OCI-LY7 (cell line): ENCODE measurements around the gene OGDH. TPM values are rescaled to one million over a fixed set of nuclear protein-coding genes. Genes with fewer than 3 reads are reported as not detected.

Experiments used
- BruUV-seq: library from RNA; stranded (reverse); fragments of 400-500 nt; replicated peaks from 2 replicates; lab custom pipeline; 2021; lab: Mats Ljungman, UMichigan
- CTCF ChIA-PET: fragments of 300-600 bp; sonication (Branson Sonifier 250); formaldehyde crosslinking; loops from one replicate; lab custom pipeline; 2022; ENCODE audit warnings: antibody characterized with exemption; ENCODE audit not compliant: unreplicated experiment; lab: Charles Lee
- POLR2A ChIA-PET: fragments of 300-600 bp; sonication (Branson Sonifier 250); formaldehyde crosslinking; loops from one replicate; lab custom pipeline; 2022; ENCODE audit warnings: antibody characterized with exemption; lab: Charles Lee
- DNase-seq: peaks from one replicate; pipeline ENCODE4 v3.0.0-alpha.2; 2015; ENCODE audit warnings: low spot score
- H2AFZ ChIP-seq: fragments of 200-600 bp; sonication (generic), shearing (Covaris generic); 2 replicates; pipeline ENCODE4 v1.6.1; 2014; ENCODE audit warnings: mild to moderate bottlenecking, antibody characterized with exemption, low read length, moderate library complexity
- H3K27ac ChIP-seq: fragments of 200-600 bp; sonication (generic); 2 replicates; pipeline ENCODE4 v1.5.1; 2014; ENCODE audit warnings: mixed run types, low read depth, mild to moderate bottlenecking, moderate library complexity, low read length, inconsistent platforms; ENCODE audit not compliant: poor library complexity, severe bottlenecking
- H3K36me3 ChIP-seq: fragments of 200-600 bp; sonication (generic); 2 replicates; pipeline ENCODE4 v1.6.1; 2014; ENCODE audit warnings: mild to moderate bottlenecking, antibody characterized with exemption, low read length, moderate library complexity, mixed read lengths; ENCODE audit not compliant: insufficient read depth
- H3K4me1 ChIP-seq: fragments of 200-600 bp; sonication (generic); 2 replicates; pipeline ENCODE4 v1.5.1; 2014; ENCODE audit warnings: mild to moderate bottlenecking, low read length; ENCODE audit not compliant: insufficient read depth, poor library complexity, severe bottlenecking
- H3K4me2 ChIP-seq: fragments of 200-600 bp; sonication (generic); 2 replicates; pipeline ENCODE4 v1.6.1; 2014; ENCODE audit warnings: mild to moderate bottlenecking, low read length
- H3K4me3 ChIP-seq: fragments of 200-600 bp; sonication (generic); 2 replicates; pipeline ENCODE4 v1.5.1; 2014; ENCODE audit warnings: mild to moderate bottlenecking, low read depth, low read length; ENCODE audit not compliant: poor library complexity, severe bottlenecking
- H3K79me2 ChIP-seq: fragments of 200-600 bp; sonication (generic); 2 replicates; pipeline ENCODE4 v1.6.1; 2016; ENCODE audit warnings: low read depth, mild to moderate bottlenecking, low read length, moderate library complexity, mixed read lengths; ENCODE audit not compliant: insufficient read depth
- H3K9me2 ChIP-seq: fragments of 200-600 bp; sonication (generic); 2 replicates; pipeline ENCODE4 v1.6.1; 2016; ENCODE audit warnings: mild to moderate bottlenecking, low read length, mixed read lengths; ENCODE audit not compliant: insufficient read depth
- H3K9me3 ChIP-seq: fragments of 200-600 bp; sonication (generic); 2 replicates; pipeline ENCODE4 v1.6.1; 2014; ENCODE audit warnings: mild to moderate bottlenecking, mixed run types, low read length, mixed read lengths
- H4K20me1 ChIP-seq: fragments of 200-600 bp; sonication (generic); 2 replicates; pipeline ENCODE4 v1.6.1; 2014; ENCODE audit warnings: mild to moderate bottlenecking, antibody characterized with exemption, low read length, moderate library complexity, mixed read lengths; ENCODE audit not compliant: insufficient read depth
- EZH2phosphoT487 ChIP-seq: fragments of 200-600 bp; sonication (generic); IDR thresholded peaks from 2 replicates; pipeline ENCODE4 v1.6.1; 2018; ENCODE audit warnings: low read depth, borderline replicate concordance, mild to moderate bottlenecking, mixed run types, antibody characterized with exemption, low read length, moderate library complexity, mixed read lengths
- intact Hi-C: fragments of 100-400 bp; cut with micrococcal nuclease; formaldehyde crosslinking; loops from one replicate; pipeline ENCODE4 v1.10.0; 2022; ENCODE audit not compliant: unreplicated experiment
- total RNA-seq, 2 experiments: library from RNA; depleted of rRNA in 1 of 2; stranded (reverse); fragments of >200 nt in 1 of 2; shearing (Covaris generic) in 1 of 2; gene quantifications; 2 replicates each; pipeline ENCODE4 v1.2.3, GENCODE V29; 2014 to 2022
- TF ChIP-seq, protein P1 (sequence below): fragments of 200-600 bp; sonication (generic); conservative IDR thresholded peaks from 2 replicates; pipeline ENCODE4 v1.5.1; 2014; ENCODE audit warnings: mild to moderate bottlenecking, antibody characterized with exemption, low read length, moderate library complexity, mixed read lengths

Gene OGDH
- total RNA-seq, 2 experiments from 2014 or later, result 47.6 to 70.9 TPM

DNA sequence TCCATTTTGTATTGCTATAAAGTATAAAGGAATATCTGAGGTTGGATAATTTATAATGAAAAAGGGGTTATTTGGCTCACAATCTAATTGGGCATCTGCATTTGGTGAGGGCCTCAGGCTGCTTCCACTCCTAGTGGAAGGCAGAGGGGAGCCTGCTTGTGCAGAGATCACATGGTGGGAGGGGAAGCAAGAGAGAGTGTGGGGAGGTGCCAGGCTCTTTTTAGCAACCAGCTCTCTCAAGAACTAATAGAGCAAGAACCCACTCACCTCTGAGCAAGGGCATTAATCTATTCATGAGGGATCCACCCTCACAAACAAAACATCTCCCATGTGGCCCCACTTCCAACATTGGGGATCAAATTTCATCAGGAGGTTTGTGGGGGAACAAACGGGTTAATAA lies 64.6 kb downstream of the OGDH start:
- Histone ChIP-seq H3K4me1 (no peaks in the 10 kb centered on the region), H3K4me3 (no peak overlapping the region), H3K36me3 (peaks cover 74% of the 10 kb centered on the region), H3K9me3 (no peaks in the 10 kb centered on the region), H3K79me2 (no peaks in the 10 kb centered on the region), H3K27ac (no peak overlapping the region), H2AFZ (no peak overlapping the region), H3K9me2 (no peaks in the 10 kb centered on the region), H3K4me2 (no peak overlapping the region), H4K20me1 (no peaks in the 10 kb centered on the region)
- BruUV-seq, result no TSS peak
- no peak for DNase-seq
- intact Hi-C loops, result no loop called here
- TF ChIP-seq EZH2phosphoT487, result no peak
- TF ChIP-seq, protein P1, sequence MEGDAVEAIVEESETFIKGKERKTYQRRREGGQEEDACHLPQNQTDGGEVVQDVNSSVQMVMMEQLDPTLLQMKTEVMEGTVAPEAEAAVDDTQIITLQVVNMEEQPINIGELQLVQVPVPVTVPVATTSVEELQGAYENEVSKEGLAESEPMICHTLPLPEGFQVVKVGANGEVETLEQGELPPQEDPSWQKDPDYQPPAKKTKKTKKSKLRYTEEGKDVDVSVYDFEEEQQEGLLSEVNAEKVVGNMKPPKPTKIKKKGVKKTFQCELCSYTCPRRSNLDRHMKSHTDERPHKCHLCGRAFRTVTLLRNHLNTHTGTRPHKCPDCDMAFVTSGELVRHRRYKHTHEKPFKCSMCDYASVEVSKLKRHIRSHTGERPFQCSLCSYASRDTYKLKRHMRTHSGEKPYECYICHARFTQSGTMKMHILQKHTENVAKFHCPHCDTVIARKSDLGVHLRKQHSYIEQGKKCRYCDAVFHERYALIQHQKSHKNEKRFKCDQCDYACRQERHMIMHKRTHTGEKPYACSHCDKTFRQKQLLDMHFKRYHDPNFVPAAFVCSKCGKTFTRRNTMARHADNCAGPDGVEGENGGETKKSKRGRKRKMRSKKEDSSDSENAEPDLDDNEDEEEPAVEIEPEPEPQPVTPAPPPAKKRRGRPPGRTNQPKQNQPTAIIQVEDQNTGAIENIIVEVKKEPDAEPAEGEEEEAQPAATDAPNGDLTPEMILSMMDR, result no peak
- ChIA-PET CTCF (no interaction called here), POLR2A (interaction anchor here (0.7 kb wide), 1 partner anchor 16 kb away, joined by 7 read pairs; no protein-coding TSS in a partner anchor)

- Histone ChIP-seq H3K27ac (no peak overlapping the region), H3K4me3 (no peak overlapping the region), H3K9me2 (no peaks in the 10 kb centered on the region), H3K9me3 (no peaks in the 10 kb centered on the region), H3K4me2 (no peak overlapping the region), H3K36me3 (peaks cover 69% of the 10 kb centered on the region), H2AFZ (no peak overlapping the region), H3K4me1 (no peaks in the 10 kb centered on the region), H4K20me1 (no peaks in the 10 kb centered on the region), H3K79me2 (no peaks in the 10 kb centered on the region)
- no peak for DNase-seq
- intact Hi-C loops, result no loop called here
- ChIA-PET POLR2A (no interaction called here), CTCF (no interaction called here)
- TF ChIP-seq EZH2phosphoT487, result no peak
- TF ChIP-seq, protein P1, result no peak
- BruUV-seq, result no TSS peak
These were observed 66.9 kb downstream of the OGDH start for GRCh38 chr7:44673324-44673723.

GRCh38 chr7:44673771-44674170 lies 67.3 kb downstream of the OGDH start:
- peaks cover 69% of the 10 kb centered on the region for H3K36me3 ChIP-seq
- H3K4me3 ChIP-seq, result no peak overlapping the region
- ChIA-PET CTCF (no interaction called here), POLR2A (no interaction called here)
- BruUV-seq, result no TSS peak
- intact Hi-C loops, result no loop called here
- H3K4me1 ChIP-seq, result no peaks in the 10 kb centered on the region
- no peaks in the 10 kb centered on the region for H3K9me3 ChIP-seq
- H4K20me1 ChIP-seq, result no peaks in the 10 kb centered on the region
- no peak overlapping the region for H3K4me2 ChIP-seq
- TF ChIP-seq, protein P1, result no peak
- TF ChIP-seq EZH2phosphoT487, result no peak
- no peak for DNase-seq
- no peaks in the 10 kb centered on the region for H3K79me2 ChIP-seq
- no peaks in the 10 kb centered on the region for H3K9me2 ChIP-seq
- no peak overlapping the region for H3K27ac ChIP-seq
- no peak overlapping the region for H2AFZ ChIP-seq
